Stimulated activated CD4-positive, alpha-beta T cell treated with anti-CD3 and anti-CD28 coated beads, Interleukin-2, amount 100 ng/mL, for 48 hours (primary cell): ENCODE measurements around the gene TMEM269.
A peak's percentile ranks its signal among the peaks of the same experiment; 100 is the strongest.

Experiments used
- DNase-seq, 2 donors: peaks; one replicate each; pipeline ENCODE4 v3.0.0-alpha.2; 2020

The TMEM269 gene, protein sequence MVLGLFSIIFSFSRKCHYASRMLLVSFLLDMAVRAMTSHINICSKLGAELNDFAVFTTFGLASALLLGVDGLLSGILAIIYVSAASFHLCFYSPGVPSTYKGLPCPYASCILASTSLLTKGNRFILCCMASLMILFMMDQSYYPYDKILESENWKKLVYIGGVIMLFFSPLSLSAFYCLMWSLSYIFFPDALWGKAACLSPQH

DNA sequence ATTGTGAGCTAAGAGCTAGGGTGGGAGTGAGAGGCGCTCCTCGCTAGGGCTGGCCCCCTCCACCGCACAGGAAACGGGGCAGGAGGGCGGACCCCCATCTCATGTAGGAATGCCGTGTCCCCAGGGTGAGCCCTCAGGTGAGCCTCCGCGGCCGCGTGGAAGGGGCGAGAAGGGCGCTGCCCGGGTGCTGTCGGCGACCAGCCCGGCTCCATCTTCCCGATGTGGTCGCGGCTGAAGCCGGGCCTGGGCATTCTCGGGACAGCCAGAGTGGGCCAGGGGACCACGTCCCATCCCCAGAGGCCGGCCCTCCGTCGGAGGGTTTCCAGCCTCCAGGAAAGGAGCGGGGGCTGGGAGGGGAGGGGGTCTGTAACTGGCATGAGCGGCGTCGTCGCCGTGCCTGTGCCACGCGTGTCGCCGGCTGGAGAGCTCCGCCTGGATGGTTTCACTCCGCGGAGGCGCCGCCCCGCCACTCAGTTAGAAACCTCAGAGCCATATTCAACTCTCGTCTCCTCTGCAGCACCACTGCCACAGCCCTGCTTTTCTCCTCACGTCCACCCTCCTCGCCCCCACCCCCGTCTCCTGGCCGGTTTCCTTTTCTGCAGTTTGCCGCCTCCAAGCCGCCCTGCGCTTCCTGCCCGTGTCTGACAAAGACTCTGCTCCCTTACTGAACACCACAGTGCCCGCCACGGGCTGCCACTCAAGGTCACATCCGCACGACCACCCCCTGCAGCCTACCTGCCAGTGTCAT, at the start of gene TMEM269:
Gene TMEM269 (plus strand): TSS at position 46 of the 748 bp plus-strand sequence. CDS start 4,903 bp downstream, outside the sequence.
- DNase-seq, result peak; percentile 7 to 41

DNA sequence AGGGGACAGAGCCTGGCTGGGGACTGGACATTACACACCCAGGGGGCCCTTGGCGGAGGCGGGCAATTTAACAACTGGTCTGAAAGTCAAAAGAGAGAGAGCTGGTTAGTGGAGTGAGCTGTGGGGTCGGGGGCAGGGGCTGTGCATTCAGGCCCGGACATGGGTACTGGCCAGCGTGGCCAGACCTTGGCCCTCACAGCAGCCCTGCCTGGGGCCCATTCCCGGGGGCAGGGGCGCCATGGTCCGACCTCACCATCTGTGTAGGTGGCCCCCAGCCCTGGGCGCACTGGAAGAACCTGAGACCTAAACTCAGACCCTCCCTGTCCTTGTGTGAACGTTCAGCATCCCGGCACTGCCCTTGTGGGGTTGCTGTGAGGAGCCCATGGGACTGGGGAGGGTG, 49.7 kb upstream of the TMEM269 start:
- no peak for DNase-seq

DNA sequence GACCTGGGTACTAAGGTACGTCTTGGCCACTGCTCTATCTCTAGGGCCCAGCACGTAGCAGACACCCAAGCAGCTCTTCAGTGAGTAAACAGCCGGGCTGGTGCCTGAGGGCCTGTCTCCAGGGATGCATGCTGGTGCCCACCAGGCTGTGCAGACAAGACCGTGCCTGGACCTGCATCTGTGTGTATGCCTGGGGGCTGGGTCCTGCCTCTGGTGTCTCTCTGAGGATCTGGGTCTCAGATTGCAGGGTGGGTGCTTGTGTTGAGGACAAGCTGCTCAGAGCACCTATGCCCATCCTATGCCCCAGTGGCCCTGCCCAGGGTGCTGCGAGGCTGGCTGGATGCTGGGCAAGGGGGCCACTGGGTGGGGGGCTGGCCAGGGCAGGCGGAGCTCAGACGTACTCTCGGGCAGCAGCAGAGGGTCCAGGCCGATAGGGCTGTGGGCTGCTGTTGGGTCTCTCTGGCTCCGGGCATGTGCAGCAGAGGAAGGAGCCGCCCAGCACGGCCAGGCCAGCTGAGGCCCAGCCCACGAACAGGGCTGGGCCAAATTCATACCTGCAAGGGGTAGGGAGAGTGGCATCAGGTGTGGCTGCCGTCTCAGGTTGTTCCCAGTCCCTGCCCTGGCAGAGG, 49.2 kb upstream of the TMEM269 start:
- DNase-seq, result no peak

DNA sequence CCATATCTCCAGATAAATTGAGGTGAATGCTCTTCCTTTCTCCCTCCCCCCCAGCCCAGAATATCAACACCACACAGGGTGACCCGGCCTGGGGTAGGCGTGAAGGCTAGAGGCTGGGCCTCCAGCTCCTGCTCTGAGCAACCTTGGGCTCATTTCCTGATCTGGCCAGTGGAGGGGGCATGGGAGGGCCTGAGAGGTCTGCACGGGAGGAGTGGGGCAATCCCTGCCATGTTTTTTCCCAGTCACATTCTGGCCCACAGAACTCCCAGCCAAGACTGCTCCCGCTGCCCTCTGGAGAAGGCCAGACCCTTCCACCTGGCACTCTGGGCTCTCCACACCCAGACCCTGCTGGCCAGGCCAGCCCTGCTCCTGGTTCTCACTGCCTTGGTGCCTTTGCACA, 48.6 kb upstream of the TMEM269 start:
- DNase-seq, result no peak

DNA sequence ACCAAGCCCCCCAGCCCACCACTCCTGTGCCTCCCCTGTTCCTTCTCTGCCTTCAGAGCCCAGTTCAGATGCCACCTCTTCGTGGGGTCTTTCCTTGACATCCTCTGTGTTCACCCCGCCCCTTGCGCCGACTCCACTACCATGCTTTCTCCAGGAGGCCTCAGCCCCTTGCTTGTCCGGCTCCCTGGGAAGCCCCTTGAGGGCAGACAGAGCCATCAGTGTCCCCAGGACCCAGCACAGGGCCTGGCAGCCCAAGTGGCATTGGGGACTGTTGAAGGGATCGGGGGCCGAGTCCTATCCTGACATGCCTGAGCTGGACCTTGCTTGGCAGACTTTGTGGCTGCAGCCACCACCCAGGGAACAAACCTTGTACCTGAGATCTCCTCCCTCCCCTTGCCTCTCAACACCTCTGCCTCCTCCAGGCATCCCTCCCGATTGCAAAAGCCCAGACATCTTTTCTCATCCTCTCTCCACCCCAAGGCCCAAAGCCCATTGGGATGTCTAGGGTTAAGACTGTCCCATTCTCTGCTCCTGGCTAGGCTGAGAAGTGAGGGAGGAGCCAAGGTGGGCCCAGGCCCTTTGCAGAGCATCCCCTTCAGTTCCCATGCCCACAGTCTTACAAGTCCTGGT, 48.1 kb upstream of the TMEM269 start:
- DNase-seq, result no peak

DNA sequence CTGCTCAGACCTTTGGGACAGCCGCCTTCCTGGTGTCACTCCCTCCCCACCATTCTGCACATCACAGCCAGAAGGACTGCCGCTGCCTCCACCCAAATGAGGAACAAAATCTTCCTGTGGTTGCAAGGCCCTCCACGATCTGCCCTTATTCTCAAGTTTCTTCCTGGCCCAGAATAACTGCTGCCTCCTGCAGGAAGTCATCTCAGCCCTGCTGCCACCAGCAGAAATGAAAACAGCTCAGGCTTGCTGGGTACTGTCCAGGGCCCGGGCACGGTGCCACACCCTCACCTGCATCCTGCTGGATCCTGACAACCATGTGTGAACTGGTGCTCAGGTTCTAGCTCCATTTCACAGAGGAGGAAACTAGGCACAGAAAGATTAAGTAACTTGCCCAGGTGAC, 47.5 kb upstream of the TMEM269 start:
- DNase-seq, result no peak

DNA sequence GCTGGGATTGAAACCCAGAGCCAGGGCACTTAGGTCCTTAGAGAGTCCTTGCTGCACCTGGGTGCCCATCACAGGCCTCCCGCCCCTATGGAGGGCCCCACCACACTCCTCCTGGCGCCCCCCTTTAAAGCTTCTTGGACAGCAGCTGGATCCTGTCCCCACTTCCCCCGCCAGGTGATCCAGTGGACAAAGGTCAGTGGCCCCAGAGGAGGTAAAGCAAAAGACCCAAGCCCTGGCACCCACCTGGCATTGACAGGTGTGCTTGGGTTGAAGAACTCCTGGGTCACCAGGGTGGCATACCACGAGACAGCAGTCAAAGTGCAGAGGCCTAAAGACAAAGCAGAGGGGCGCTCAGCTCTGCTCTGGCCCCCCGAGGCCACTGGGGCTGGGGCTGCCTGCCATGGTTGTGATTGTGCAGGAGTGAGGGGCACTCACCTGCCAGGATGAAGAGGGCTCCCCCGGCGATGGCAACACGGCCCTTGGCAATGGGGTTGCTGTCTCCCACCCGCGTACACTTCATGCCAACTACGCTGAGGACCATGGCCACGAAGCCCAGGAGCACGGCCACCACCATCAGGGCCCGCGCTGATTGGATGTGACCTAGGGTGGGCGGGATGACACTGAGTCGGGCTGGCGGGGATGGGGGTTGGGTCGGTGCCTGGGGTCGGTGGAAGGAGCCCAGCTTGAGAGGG, 46.7 kb upstream of the TMEM269 start:
- DNase-seq, result no peak

DNA sequence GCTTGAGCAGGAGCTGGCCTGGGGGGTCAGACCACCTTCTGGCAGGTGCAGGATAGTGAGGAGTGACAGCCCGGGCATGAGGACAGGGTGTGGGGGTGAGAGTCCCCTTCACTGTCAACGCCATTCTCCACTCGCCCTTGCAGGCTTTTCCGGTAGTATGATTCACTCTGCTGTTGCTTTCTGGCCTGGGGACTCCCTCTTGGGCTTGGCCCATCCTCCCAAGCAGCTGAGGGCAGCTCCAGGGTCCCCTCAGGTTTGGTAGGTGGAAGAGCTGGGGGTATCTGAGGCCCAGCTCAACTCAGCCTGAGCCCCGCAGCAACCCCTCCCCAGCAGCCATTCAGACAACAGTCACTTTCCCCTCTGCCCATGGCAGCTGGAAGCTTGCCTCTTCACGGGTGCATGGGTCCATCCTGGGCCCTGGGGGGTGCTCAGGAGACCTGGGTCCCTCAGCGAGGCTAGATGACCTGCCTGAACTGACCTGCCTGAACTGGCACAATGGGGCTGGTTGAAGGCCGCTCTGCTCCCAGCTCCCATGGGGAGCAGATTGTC, 46.0 kb upstream of the TMEM269 start:
- no peak for DNase-seq

DNA sequence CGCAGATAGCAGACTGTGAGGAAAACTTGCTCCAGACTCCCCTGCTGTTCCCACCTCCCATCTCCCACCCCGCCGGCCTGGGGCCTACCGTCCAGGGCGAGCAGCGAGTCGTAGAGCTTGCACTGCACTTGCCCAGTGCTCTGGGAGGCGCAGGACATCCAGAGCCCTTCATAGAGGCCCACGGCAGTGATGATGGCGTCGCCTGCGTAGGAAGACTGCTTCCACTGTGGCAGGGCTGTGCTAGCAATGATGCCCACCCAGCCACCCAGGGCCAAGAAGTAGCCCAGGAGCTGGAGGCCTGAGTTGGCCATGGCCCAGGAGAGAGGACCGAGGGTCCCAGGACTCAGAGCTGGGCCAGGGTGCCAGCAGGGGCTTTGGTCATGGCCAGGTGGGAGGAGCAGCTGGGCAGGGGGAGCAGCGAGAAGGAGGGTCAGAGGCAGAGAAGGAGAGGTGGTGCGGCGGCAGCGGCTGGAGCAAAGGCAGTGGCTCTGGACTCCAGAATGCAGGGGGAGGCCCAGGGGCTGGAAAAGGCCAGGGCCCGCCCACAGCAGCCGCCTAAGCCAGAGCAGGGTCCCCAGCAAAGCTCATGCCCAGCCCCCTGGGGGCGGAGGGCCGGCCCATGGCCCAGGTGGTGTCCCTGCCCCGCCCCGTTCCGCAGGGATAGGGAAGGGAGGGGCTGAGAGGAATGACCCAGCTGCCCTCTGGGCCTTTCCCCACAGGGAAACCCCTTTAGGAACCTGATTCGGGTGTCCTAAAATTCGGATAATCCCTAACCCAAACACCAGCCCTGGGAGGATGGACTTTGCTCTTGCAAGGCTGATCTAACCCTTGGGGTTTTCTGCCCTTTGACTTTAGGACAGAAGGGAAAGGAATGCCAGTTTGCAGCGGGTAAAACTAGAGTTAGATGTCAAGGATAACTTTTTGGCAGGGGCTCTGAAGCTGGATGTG, 44.8 kb upstream of the TMEM269 start, which contains the start of gene CLDN19:
Gene CLDN19 (minus strand): TSS at position 484 of the 948 bp plus-strand sequence. CDS start 173 bp downstream, at position 311.
- no peak for DNase-seq

DNA sequence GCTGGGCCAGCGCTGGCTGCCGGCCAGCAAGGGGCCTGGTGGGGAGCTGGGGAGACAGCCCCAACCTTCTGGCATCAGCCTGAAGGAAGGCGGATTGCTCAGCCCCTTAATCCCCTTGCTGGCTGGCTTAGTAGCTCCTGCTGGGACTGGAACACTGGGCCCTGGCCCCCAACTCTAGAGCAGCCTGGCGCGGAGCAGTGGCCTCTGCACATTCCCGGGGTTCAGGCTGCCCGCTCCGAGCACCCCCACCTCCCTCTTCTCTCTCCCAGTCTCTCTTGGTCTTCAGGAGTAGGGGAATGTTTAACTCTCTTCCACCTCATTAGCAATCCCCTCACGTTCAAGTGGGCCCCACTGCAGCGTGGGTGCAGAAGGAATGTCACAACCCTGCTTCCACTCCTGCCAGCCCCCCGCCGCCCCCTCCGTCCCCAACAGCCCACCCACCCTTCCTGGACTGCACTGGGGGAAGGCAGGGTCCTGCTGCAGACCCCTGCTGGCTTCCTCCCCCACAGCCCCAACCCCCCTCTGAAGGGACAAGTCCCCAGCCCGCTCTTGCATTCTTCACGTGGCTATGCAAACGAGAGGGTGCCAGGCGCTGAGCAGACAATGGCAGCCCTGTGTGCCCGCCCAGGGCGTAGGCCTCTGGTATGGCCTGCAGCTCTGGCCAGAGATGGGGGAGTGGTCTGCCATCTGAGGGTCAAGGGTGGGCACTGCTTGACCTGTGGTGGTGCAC, 43.8 kb upstream of the TMEM269 start:
- DNase-seq, result no peak

DNA sequence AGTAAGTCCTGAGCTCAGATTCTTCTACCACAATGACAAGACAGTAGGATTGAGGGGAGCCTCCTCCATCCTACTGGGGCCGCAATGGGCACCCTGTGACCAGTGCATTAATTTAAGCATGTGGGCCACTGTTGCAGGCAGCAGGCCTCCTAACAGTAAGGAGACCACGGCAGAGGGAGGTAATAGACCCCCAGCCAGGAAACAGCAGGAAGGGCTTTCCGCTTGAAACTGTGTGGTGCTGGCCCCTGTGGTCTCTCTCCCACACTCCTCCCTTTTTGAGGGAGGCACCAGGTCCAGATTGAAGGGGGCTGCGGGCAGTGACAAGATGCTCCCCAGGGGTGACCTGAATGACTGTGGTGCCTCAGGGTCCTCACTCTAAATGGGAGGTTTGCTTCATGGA, 43.1 kb upstream of the TMEM269 start:
- DNase-seq, result no peak

DNA sequence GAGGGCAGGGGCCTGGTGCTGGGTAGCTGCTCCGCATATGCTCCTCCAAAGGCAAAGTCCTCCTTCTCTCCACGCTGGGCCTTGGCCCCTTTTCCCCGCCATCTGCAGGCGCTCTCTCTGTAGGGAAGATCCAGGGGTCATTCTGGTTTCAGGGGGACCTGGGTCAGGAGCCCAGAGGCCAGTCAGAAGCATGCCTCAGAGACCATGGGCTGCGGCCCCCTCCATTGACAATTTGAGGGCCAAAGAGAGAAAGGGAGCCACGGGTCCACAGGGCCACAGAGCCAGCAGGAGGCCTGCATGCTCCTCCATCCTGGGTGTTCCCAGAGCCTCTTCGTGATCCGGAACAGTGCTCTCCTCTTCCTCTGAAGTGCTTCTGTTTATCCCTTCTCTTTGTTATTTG, 42.6 kb upstream of the TMEM269 start:
- no peak for DNase-seq

DNA sequence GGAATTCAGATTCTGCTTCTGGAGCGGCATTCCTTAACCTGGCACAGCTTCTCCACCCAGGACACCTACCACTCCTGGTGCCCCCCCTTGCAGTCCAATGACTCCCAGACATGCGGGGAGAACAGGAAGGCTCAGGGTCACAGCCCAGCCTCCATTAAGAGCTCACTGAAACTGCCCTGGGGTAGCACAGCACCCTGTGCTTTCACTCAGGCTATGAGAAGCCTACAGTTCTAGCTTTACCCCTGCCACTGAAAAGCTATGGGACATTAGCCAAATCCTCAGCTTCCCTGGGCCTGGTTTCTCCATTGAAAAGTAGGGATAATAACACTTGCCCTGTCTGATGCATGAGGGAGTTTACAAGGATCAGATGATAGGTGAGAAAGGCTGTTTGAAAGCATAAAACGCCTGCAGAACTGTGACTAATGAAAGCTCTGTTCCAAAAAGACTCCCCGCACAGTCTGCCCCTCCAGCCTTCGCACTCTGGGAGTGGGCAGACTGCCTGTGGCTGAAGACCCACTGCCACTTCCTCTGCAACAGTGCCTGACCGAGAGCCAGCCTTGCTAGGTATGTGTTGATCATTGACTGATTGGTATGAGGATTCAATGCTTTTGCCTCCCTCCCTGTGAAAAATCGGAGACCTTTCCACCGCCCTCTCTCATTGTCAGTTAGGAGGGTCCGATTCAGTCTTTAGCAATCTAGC, 42.0 kb upstream of the TMEM269 start:
- DNase-seq, result no peak

DNA sequence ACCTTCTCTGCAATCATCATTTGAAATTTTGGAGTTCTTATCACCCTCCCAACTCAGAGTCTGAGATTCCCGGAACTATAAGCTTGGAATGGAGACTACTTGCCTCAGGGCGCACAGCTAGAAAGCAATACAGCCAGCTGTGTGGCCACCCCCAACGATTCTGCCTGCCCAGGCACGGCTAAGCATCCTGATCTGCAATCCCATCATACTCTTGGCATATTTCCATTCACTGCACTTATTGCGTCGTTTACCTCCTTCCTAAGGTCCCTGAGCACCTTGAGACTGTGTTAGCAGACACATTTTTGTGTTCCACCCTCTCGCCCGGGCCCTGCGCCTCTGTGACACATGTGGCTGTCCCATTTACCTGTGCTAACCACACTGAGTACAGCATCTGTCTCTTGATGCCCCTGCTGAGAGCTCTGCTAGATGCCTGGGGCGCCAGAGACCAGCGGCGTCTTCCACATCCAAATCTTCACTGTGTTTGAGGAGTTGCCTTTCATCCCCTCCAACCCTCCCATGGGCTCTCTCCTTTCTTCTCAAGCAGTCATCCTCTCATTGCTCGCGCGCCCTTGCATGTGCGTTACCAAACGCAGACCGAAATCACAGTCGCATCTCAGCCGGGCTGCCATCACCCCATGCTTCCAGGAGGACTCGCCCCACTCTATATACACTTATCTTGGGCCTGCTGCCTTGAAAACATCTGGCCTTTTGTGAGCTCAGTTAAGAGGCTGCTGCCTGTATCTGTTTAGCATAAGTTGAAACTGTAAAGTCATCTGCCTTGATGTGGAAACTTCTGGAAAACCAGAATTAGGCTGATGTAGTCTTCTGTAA, 41.3 kb upstream of the TMEM269 start:
- DNase-seq, result no peak

DNA sequence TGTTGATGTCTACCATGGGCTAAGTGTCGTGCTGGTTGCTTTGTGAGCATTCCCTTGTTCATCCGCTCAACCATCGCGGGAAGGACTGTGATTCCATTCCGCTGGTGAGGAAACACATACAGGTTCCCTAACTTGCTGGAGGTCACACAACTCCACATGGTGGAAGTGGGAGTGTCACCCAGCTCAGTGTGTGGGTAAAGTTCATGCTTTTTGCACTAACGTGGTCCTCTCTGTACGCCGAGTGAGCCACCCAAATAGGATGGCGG, 40.7 kb upstream of the TMEM269 start:
- no peak for DNase-seq

DNA sequence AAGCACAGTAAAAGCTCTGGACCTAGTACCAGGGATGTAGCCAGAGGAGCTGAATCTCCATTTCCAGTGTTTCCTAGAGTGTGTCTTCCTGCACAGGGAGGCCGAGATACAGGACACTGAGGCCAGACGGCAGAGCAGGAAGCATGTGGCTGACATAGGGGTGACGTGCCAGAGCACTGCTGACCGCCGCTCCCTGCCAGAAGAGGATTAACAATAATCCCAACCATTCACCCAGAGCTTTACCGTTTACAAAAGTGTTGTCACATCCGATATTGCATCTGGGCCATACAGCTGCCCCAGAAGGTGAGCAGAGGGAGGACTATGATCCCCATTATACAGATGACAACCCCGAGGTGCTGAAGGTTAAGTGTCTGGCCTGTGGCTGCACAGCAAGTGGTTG, 38.9 kb upstream of the TMEM269 start:
- no peak for DNase-seq

DNA sequence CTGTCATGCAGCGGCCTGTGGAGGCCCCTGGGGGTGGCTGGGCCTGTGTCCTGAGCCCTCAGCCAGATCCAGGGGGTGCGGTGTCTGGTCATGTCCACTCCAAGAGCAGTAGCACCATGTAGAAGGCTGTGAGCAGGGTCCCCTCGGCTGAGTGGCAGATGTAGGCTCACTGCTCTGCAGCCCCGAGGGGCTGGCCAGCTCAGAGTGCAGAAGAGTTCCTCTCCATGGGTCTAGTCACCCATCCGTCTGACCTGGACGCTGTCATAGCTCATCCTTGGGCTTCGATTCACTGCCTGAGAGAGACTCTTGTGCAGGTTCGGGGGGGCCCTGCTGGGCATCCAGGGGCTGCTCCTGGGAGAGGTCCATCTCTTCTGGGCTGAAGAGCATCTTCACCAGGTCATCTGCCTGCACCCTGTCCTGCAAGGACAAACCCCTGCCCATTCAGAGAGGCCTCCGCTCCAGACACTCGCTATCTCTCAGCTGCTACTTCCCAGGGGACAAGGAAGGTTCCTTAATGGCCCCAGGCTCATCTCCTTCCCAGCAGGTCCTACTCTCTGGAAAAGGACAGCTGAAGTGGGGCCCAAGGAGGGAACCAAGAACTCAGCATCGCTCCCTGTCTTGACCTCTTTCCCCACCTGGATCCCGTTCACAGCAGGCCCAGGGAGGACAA, 38.2 kb upstream of the TMEM269 start:
- no peak for DNase-seq

DNA sequence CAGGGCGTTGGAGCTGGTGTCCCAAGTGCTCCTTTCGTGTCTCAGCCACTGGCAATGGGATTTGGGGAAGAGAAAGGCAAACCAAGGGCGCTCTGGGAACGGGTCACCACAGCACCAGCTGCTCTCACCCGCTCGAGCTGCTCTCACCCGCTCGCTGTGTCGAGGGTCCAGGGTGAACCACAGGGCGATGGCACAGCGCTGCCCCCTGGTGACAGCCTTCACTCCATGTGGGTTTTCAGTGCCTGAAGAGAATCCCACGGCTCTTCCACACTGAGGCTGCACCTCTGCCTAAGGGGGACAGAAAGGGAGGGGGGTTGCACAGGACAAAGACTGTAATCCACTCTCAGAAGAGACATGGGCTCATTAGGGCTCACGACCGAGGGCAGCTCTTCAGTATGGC, 37.7 kb upstream of the TMEM269 start:
- peak; percentile 30 to 36 for DNase-seq

DNA sequence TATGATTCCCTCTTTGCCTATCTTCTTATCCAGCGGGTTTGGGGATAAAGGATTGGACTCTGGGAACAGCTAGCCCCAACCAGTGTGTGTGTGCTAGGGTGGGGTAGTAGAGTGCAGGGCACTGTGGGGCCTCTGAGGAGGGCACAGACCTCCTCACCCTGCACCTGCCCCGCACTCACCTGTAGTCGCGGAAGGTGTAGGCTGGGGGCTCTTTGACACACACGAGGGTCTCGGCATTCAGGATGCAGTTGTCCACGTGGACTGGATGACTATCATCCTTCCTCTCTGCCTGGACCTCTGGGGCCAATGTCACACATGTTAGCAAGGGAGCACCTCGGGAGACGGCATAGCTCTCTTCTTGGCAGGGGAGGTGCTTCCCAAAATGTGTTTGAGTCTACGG, 36.8 kb upstream of the TMEM269 start:
- no peak for DNase-seq
